GM18909 (cell line): ENCODE data around the gene KATNB1.
A peak's percentile ranks its signal among the peaks of the same experiment; 100 is the strongest.
"Not testable (repeated sequence)": the region's sequence is repeated elsewhere in the genome, so short reads cannot be mapped to it uniquely, and the experiment has no call there.

ENCODE experiments used
- ATAC-seq: cut with Tn5 transposase; IDR thresholded peaks from one replicate; pipeline ENCODE4 v1.9.1; 2021; ENCODE audit warnings: mild to moderate bottlenecking; ENCODE audit not compliant: unreplicated experiment, poor library complexity

KATNB1 gene

GRCh38 chr16:57724531-57724930, 11.0 kb upstream of the KATNB1 start:
- ATAC-seq: no peak

DNA sequence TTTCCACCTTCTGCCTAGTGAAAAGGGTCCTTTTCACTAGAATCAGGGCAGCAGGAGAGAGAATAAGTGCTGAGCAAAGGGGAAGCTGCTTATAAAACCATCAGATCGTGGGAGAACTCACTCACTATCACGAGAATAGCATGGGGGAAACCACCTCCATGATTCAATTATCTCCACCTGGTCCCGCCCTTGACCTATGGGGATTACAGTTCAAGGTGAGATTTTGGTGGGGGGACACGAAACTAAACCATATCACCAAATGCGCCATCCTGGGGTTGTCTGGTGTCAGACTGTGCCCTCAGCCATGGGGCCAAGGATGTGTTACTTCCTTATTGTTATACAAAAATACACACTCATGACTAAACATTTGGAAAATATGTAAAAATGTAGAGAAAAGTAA, 10.4 kb upstream of the KATNB1 start:
- no peak for ATAC-seq

DNA sequence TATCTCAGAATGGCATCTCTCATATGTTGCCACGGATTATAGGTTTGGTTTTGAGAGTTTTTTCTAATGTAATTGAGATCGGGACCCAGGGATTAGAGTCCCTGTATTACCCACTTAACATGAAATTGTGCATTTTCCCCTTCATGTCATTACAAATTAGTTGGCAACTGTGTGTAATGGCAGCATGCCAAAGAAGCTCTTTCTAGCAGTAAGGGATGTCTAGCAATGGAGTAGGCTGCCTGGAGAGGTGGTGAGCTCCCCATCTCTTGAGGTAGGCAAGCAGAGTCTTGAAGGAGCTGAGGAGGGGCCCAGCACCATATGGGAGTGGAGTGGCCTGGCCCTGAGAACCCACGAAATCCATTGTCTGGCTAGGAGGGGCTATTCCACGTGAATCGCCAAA, 10.0 kb upstream of the KATNB1 start:
- ATAC-seq: no peak

GRCh38 chr16:57725976-57726375, 9.6 kb upstream of the KATNB1 start:
- ATAC-seq: no peak

DNA sequence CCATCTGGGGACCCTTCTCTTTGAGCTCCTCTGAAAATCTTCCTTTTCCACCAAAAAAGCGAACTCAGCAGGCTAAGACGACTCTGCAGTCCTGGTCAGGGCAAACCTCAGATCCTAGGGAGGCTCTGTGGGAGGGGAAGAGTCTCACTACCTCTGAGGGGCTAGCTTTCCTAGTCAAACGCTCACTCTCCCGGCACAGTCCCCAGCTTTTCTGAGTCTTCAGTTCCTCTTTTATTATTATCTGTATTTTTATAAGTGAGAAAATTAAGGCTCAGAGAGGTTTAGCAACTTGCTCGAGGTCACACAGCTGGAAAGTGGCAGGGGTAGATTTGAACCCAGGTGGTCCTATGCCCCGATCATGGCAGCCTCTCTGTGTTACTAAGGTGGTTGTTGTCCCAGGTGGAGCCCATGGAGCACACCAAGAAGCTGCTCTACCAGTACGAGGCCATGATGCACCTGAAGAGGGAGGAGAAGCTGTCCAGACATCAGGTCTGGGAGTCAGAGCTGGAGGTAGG, 9.1 kb upstream of the KATNB1 start:
- no peak for ATAC-seq

DNA sequence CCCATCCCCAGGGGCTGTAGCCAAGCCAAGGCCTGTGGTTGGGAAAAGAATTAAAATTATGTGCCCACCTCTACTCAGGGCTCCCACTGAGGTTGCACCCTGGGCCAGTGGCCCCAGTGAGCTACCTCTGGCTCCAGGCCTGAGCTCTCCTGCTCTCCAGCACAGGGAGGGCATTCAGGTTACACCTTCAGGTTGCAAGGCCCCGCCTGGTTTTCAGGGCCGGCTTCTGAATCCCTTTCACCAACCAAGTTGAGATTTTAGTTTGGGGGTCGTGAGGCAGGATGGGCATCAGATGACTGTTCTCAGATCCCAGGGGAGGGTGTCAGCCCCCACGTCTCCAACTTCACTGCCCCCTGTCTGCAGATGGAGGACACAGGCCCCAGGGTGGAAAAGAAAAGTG, 8.0 kb upstream of the KATNB1 start:
- no peak for ATAC-seq

- ATAC-seq: no peak
Observed at GRCh38 chr16:57728336-57729181, 7.0 kb upstream of the KATNB1 start.

GRCh38 chr16:57729182-57729484, 6.4 kb upstream of the KATNB1 start:
- no peak for ATAC-seq

DNA sequence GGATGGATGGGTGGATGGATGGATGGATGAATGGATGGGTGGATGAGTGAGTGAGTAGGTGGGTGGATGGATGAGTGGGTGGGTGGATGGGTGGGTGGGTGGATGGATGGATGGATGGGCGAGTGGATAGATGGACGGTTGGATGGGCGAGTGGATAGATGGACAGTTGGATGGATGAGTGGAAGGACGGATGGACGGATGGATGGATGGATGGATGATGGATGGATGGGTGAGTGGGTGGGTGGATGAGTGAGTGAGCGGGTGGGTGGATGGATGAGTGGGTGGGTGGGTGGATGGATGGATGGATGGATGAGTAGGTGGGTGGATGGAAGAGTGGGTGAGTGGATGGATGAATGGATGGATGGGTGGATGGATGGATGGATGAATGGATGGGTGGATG, 5.7 kb upstream of the KATNB1 start:
- ATAC-seq: not testable (repeated sequence)

GRCh38 chr16:57730771-57731730, 4.5 kb upstream of the KATNB1 start:
- no peak for ATAC-seq

DNA sequence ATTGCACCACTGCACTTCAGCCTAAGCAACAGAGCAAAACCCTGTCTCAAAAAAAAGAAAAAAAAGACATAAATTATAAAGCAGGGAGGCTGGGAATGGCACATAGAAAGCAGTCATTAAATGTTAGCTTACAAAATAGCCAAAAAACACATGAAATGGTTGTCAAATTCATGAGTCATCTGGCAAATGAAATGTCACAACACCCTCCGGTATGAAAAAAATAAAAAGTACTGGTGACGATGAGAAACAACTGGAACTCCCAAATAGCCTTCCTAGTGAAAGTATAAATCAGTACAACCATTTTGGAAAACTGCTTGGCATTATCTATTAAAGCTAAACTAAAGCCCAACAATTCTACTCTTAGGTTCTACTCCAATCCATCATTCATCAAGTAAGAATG, 3.5 kb upstream of the KATNB1 start:
- ATAC-seq: no peak

- no peak for ATAC-seq
Observed at GRCh38 chr16:57732714-57733113, 2.9 kb upstream of the KATNB1 start.

GRCh38 chr16:57734308-57734924, 1.2 kb upstream of the KATNB1 start:
- no peak for ATAC-seq

- peak; percentile 91 for ATAC-seq
Observed at GRCh38 chr16:57734925-57735754, 430 bp upstream of the KATNB1 start.

GRCh38 chr16:57736419-57737351, 1.1 kb downstream of the KATNB1 start:
- ATAC-seq: no peak

DNA sequence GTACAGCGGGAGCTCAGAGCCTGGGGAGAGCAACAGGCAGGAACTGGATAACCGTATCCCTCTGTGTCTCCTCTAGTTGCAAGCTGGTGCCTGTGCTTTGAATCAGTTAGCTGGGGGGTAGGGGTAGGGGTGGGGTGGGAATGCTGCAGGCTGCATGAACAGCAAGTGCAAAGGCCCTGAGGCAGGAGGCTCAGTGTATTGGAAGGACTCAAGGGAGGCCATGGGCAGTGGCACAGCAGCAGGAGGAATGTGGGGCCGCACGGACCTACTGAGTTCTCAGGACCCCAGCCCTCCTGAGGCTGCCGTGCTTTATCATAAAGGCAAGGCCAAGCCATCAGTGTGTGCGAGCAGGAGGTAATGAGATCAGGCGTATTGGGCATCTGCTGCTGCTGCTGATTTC, 3.3 kb downstream of the KATNB1 start:
- ATAC-seq: no peak

GRCh38 chr16:57739756-57740422, 4.3 kb downstream of the KATNB1 start:
- ATAC-seq: no peak

- ATAC-seq: no peak
Observed at GRCh38 chr16:57740423-57741071, 5.0 kb downstream of the KATNB1 start.
